Gastrocnemius medialis (tissue), 4 donors: ENCODE results near the gene DPAGT1. TPM values are rescaled to one million over a fixed set of nuclear protein-coding genes. Genes with fewer than 3 reads are reported as not detected.

Source experiments
- ATAC-seq, 2 donors: fragments of 150-250 bp; one replicate each; pipeline ENCODE4 v1.9.1; 2016
- DNase-seq, 2 donors: peaks; one replicate each; pipeline ENCODE4 v3.0.0-alpha.2; 2019
- H3K27ac ChIP-seq, 4 donors: fragments of 200-600 bp; sonication (generic); 1 replicate in 1 of 4; 2 replicates in 3 of 4; pipeline ENCODE4 v1.5.1; 2016 to 2018; ENCODE audit warnings: mild to moderate bottlenecking in 2 of 4, moderate library complexity in 1 of 4
- H3K27me3 ChIP-seq, 3 donors: fragments of 200-600 bp; sonication (generic) in 2 of 3; 1 replicate in 1 of 3; 2 replicates in 2 of 3; pipeline versions ENCODE4 v1.5.1 to v1.6.0; 2016 to 2019; ENCODE audit warnings: mild to moderate bottlenecking in 1 of 3, moderate library complexity in 1 of 3
- H3K36me3 ChIP-seq, 2 donors: fragments of 200-600 bp; sonication (generic) in 1 of 2; one replicate each; pipeline ENCODE4 v1.5.1; 2017 to 2018
- H3K4me1 ChIP-seq, 2 donors: fragments of 200-600 bp; sonication (generic) in 1 of 2; one replicate each; pipeline ENCODE4 v1.5.1; 2016 to 2017; ENCODE audit warnings: mild to moderate bottlenecking in 2 of 2
- H3K4me3 ChIP-seq, 4 donors: fragments of 200-600 bp; sonication (generic) in 3 of 4; 1 replicate in 1 of 4; 2 replicates in 3 of 4; pipeline ENCODE4 v1.5.1; 2016 to 2019; ENCODE audit warnings: mild to moderate bottlenecking in 2 of 4
- H3K9me3 ChIP-seq, 3 donors: fragments of 200-600 bp; sonication (generic) in 2 of 3; 1 replicate in 1 of 3; 2 replicates in 2 of 3; pipeline ENCODE4 v1.5.1; 2016 to 2019
- CTCF ChIP-seq, 5 experiments: fragments of 450-650 bp in 3 of 5; fragments of 200-600 bp in 2 of 5; sonication (generic) in 2 of 5; IDR thresholded peaks in 4 of 5; conservative IDR thresholded peaks in 1 of 5; 1 replicate in 4 of 5; 2 replicates in 1 of 5; pipeline ENCODE4 v1.5.1; 2016 to 2019; ENCODE audit warnings: antibody characterized with exemption in 5 of 5, mild to moderate bottlenecking in 3 of 5, moderate library complexity in 3 of 5
- POLR2A ChIP-seq, 2 donors: fragments of 450-650 bp; IDR thresholded peaks; one replicate each; pipeline ENCODE4 v1.6.1; 2017; ENCODE audit warnings: antibody characterized with exemption in 2 of 2, mild to moderate bottlenecking in 2 of 2, moderate library complexity in 2 of 2
- in situ Hi-C, 4 donors: fragments of 200-750 bp; cut with MboI; loops; one replicate each; pipeline versions ENCODE4 v1.15.0 to v1.8.0; 2017; ENCODE audit warnings: low sequenced_read_pairs in 4 of 4
- intact Hi-C: fragments of 100-400 bp; cut with DNase I; formaldehyde crosslinking; loops from one replicate; pipeline ENCODE4 v1.15.1; 2023; ENCODE audit warnings: low total_unique reads
- total RNA-seq, 4 donors: library from RNA; depleted of rRNA; stranded (reverse); fragments of >200 nt; gene quantifications; one replicate each; pipeline versions ENCODE4 v1.1.0 to v1.2.3, GENCODE V29; 2016

DPAGT1 gene
- total RNA-seq, 4 donors from 2014 or later, result 8.9 to 34.0 (median 15.1) TPM

- DNase-seq, result peak; percentile 30 to 35
- Histone ChIP-seq H3K4me1 (peaks cover 1 to 3% of the 10 kb centered on the region in 2 donors), H3K27ac (no peak overlapping the region), H3K9me3 (no peaks in the 10 kb centered on the region), H3K36me3 (peaks cover 0 to 59% of the 10 kb centered on the region in 2 donors), H3K27me3 (no peaks in the 10 kb centered on the region), H3K4me3 (no peak overlapping the region)
- intact Hi-C loops, result no loop called here
- in situ Hi-C loops, result no loop called here
- ATAC-seq, result no peak
- TF ChIP-seq CTCF (IDR thresholded peaks at IDR 0.05 in 4 of 5, conservative IDR thresholded peaks at IDR 0.05 in 1 of 5) (no peak), POLR2A (IDR thresholded peaks at IDR 0.05) (no peak)
Observed at GRCh38 chr11:119115484-119116234, 14.0 kb upstream of the DPAGT1 start.

- intact Hi-C loops, result no loop called here
- no peak for TF ChIP-seq CTCF (IDR thresholded peaks at IDR 0.05 in 4 of 5, conservative IDR thresholded peaks at IDR 0.05 in 1 of 5)
- no peak for TF ChIP-seq POLR2A (IDR thresholded peaks at IDR 0.05)
- in situ Hi-C loops, result no loop called here
- no peak for ATAC-seq
- Histone ChIP-seq H3K36me3 (peaks cover 0 to 59% of the 10 kb centered on the region in 2 donors), H3K27ac (no peak overlapping the region), H3K9me3 (no peaks in the 10 kb centered on the region), H3K4me1 (no peaks in the 10 kb centered on the region), H3K27me3 (no peaks in the 10 kb centered on the region), H3K4me3 (no peak overlapping the region)
- DNase-seq, result no peak
Observed at GRCh38 chr11:119114351-119114750, 12.7 kb upstream of the DPAGT1 start.

- no peak overlapping the region for H3K4me3 ChIP-seq
- no peaks in the 10 kb centered on the region for H3K27me3 ChIP-seq
- ATAC-seq, result no peak
- peaks cover 5% of the 10 kb centered on the region in 2 donors for H3K4me1 ChIP-seq
- H3K27ac ChIP-seq, result no peak overlapping the region
- TF ChIP-seq POLR2A (IDR thresholded peaks at IDR 0.05) (no peak), CTCF (IDR thresholded peaks at IDR 0.05 in 4 of 5, conservative IDR thresholded peaks at IDR 0.05 in 1 of 5) (no peak)
- peaks cover 0 to 59% of the 10 kb centered on the region in 2 donors for H3K36me3 ChIP-seq
- intact Hi-C loops (no loop called here), in situ Hi-C loops (no loop called here)
- DNase-seq, result no peak
- no peaks in the 10 kb centered on the region for H3K9me3 ChIP-seq
Observed at GRCh38 chr11:119113716-119114115, 12.1 kb upstream of the DPAGT1 start.

- Histone ChIP-seq H3K4me3 (no peak overlapping the region), H3K27me3 (no peaks in the 10 kb centered on the region), H3K27ac (no peak overlapping the region), H3K4me1 (peaks cover 14 to 15% of the 10 kb centered on the region in 2 donors), H3K36me3 (peaks cover 0 to 59% of the 10 kb centered on the region in 2 donors), H3K9me3 (no peaks in the 10 kb centered on the region)
- intact Hi-C loops, result no loop called here
- in situ Hi-C loops, result no loop called here
- DNase-seq, result no peak
- no peak for ATAC-seq
- TF ChIP-seq POLR2A (IDR thresholded peaks at IDR 0.05) (no peak), CTCF (IDR thresholded peaks at IDR 0.05 in 4 of 5, conservative IDR thresholded peaks at IDR 0.05 in 1 of 5) (no peak)
Observed at GRCh38 chr11:119112314-119113020, 10.8 kb upstream of the DPAGT1 start.
